Stimulated activated CD8-positive, alpha-beta memory T cell treated with anti-CD3 and anti-CD28 coated beads, Interleukin-15, amount 100 ng/mL, for 4 hours (primary cell): ENCODE results near the gene LRRC4.
A peak's percentile ranks its signal among the peaks of the same experiment; 100 is the strongest.

Source experiments
- DNase-seq, 2 donors: peaks; one replicate each; pipeline ENCODE4 v3.0.0-alpha.2; 2020; ENCODE audit warnings: low read depth in 2 of 2

Gene LRRC4

GRCh38 chr7:128031901-128032604 is 816 bp upstream of the LRRC4 start:
- DNase-seq: peak; percentile 21 to 25

GRCh38 chr7:128030263-128030653 is 979 bp downstream of the LRRC4 start:
- DNase-seq: no peak

GRCh38 chr7:128029405-128029995 is 1.7 kb downstream of the LRRC4 start:
- DNase-seq: no peak

GRCh38 chr7:128027485-128027980 is 3.7 kb downstream of the LRRC4 start:
- no peak for DNase-seq

- DNase-seq: no peak
These were observed 4.7 kb downstream of the LRRC4 start for GRCh38 chr7:128026551-128026950.

GRCh38 chr7:128025819-128026218 is 5.4 kb downstream of the LRRC4 start:
- DNase-seq: no peak

GRCh38 chr7:128025380-128025779 is 5.9 kb downstream of the LRRC4 start:
- no peak for DNase-seq

GRCh38 chr7:128024151-128024550 is 7.1 kb downstream of the LRRC4 start:
- DNase-seq: no peak

GRCh38 chr7:128022631-128023532 is 8.4 kb downstream of the LRRC4 start:
- no peak for DNase-seq

GRCh38 chr7:128021366-128021765 is 9.9 kb downstream of the LRRC4 start:
- DNase-seq: no peak

- no peak for DNase-seq
These were observed 11.1 kb downstream of the LRRC4 start for GRCh38 chr7:128020159-128020558.

- no peak for DNase-seq
These were observed 11.9 kb downstream of the LRRC4 start for GRCh38 chr7:128019288-128019687.

GRCh38 chr7:128017862-128018845 is 13.1 kb downstream of the LRRC4 start:
- DNase-seq: no peak

GRCh38 chr7:128017460-128017859 is 13.8 kb downstream of the LRRC4 start:
- no peak for DNase-seq

GRCh38 chr7:128014811-128015210 is 16.4 kb downstream of the LRRC4 start:
- no peak for DNase-seq

GRCh38 chr7:128011131-128011661 is 20.0 kb downstream of the LRRC4 start:
- DNase-seq: no peak

- DNase-seq: no peak
These were observed 20.7 kb downstream of the LRRC4 start for GRCh38 chr7:128010391-128011127.

GRCh38 chr7:128008744-128009143 is 22.5 kb downstream of the LRRC4 start:
- DNase-seq: no peak

GRCh38 chr7:128008141-128008540 is 23.1 kb downstream of the LRRC4 start:
- no peak for DNase-seq

GRCh38 chr7:128007303-128007680 is 23.9 kb downstream of the LRRC4 start:
- no peak for DNase-seq
